D721Med (cell line): Measurements from ENCODE around the gene FAXC.
"Not testable (repeated sequence)": the region's sequence is repeated elsewhere in the genome, so short reads cannot be mapped to it uniquely, and the experiment has no call there.

Source experiments
- DNase-seq: peaks from one replicate; pipeline ENCODE4 v3.0.0; 2011; ENCODE audit warnings: low spot score; ENCODE audit not compliant: insufficient read length
- FAIRE-seq: peaks from 2 replicates; lab custom pipeline; 2011; peaks lifted over from hg19 to GRCh38; lab: Jason Lieb, UNC
- TF ChIP-seq, protein P1 (sequence below): IDR thresholded peaks from 2 replicates; pipeline ENCODE4 v1.5.1; 2012; ENCODE audit warnings: mild to moderate bottlenecking, control low read depth; ENCODE audit not compliant: insufficient read depth; ENCODE audit errors: missing control alignments

The FAXC gene

DNA sequence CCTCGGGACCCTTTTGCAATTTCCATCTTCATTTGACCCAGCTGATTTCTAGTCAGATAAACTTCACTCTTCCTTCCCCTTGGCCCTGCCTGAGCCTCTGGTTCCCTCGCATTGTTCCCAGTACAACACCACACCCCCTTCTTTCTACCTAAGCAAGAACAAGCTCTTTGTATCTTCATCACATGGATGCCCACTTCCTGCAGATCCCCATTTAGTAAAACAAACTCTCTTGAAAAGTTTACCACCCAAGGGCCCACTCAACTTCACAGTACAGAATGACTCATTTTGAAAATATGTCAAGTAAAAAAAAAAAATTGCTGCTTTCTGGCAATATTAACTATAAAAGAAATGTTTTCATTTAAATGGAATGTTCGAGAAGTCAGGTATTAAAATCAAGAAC is 5.2 kb downstream of the FAXC start:
- no peak for FAIRE-seq
- no peak for DNase-seq
- TF ChIP-seq, protein P1, sequence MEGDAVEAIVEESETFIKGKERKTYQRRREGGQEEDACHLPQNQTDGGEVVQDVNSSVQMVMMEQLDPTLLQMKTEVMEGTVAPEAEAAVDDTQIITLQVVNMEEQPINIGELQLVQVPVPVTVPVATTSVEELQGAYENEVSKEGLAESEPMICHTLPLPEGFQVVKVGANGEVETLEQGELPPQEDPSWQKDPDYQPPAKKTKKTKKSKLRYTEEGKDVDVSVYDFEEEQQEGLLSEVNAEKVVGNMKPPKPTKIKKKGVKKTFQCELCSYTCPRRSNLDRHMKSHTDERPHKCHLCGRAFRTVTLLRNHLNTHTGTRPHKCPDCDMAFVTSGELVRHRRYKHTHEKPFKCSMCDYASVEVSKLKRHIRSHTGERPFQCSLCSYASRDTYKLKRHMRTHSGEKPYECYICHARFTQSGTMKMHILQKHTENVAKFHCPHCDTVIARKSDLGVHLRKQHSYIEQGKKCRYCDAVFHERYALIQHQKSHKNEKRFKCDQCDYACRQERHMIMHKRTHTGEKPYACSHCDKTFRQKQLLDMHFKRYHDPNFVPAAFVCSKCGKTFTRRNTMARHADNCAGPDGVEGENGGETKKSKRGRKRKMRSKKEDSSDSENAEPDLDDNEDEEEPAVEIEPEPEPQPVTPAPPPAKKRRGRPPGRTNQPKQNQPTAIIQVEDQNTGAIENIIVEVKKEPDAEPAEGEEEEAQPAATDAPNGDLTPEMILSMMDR, result no peak

DNA sequence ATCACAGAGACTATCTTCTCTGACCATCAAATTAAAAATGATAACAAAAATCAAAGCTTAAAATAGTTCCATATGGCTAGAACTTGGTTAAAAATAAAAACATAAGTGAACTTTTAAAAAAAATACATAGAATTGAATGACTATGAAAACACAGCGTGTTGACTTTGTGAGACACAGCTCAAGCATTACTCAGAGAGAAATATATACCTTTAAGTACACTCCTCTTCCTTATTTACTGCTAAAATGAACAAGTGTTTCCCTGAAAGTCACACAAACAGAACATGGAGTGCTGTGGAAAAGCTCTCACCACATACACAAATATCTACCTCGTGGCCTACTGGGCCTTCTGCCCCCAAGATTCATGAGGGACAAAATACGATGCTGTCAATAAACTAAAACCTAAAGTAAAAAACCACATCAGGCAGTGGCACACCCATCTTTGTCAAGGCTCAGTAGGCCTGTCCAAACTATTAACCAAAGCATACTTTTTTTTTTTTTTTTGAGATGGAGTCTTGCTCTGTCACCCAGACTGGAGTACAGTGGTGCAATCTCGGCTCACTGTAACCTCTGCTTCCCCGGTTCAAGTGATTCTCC is 7.5 kb downstream of the FAXC start:
- no peak for FAIRE-seq
- no peak for DNase-seq
- TF ChIP-seq, protein P1, result no peak

DNA sequence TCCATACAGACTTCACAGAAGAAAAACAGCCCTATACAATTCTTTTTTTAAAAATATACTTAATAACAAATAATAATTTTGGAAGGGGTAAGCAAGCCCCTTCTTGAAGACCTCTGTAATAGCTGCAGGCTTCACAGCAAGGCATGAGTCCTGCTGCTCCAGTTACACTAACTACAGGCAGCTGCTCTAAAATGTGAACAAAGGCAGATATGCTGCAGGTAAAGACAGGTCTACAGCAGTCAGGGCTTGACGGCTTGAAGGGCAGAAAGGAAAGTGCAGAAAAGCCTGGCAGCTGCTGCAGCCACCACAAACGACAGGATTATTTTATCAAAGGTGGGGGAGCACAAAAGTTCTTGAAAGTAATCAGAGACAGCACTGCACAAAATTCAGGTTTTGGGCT is 11.3 kb downstream of the FAXC start:
- no peak for DNase-seq
- FAIRE-seq, result no peak
- TF ChIP-seq, protein P1, result no peak

DNA sequence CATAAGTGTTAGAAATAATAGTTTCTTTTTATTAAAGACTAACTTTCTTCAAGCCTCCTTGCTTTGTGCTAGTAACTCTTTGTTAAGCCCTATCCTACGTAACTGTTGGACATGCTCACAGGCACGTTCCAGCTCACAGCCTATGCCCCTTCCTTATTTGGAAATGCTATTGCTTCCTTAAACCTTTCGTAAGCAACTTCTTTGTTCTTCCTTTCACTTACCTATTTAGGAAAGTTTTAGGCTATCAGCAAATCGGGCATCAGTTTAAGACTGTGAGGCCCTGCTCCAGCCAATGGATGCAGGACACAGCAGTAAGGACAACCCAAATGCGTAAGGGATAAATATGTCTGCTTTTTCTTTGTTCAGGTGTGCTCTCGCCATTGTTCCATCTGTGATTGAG is 14.2 kb downstream of the FAXC start:
- DNase-seq, FAIRE-seq: not testable (repeated sequence)

DNA sequence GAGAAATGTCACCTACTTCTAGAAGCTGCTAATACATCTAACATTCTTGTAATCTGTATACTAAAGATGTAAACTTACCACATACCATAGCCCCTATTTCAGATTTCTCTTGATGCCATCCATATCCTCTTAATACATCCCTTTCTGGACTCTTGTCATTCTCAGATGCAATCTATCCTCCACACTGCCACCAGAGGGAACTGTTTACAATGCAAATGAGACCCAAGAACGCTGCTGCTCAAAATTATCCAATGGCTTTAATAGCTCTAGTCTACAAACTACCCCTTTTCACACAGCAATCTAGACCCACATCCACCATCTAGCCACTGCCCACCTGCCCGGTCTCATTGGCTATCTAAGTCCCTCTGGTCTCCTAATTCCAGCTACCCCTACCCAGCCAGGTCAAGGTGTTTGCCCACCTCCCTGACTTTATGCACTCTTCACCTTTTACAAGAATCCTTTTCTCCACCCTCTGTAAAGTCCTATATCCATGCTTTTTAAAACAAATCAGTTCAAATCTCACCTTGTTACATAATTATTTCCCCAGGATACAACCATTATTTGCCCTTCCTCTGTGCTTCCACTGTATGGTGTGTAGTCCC is 14.8 kb downstream of the FAXC start:
- DNase-seq (no peak), FAIRE-seq (peak; percentile 77)
- TF ChIP-seq, protein P1, result peak; percentile 72

DNA sequence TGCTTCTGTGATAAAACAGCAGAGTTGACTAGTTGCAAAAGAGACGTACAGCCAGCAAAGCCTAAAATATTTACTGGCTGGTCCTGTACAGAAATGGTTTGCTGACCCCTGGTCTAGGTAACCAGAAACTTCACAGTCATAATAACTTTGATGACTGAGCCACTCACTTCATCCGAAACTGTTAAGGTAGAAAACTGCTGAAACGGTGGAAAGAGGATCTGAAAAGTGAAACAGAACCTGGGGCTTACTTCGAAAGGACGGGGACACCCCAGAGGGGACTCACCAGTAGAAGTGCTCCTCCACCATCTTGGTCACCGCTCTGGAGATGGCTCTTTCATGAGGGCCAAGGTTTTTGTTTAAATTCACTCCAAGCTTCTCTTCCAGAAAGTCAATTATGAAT is 16.4 kb downstream of the FAXC start:
- no peak for DNase-seq
- TF ChIP-seq, protein P1, result no peak
- FAIRE-seq, result no peak

DNA sequence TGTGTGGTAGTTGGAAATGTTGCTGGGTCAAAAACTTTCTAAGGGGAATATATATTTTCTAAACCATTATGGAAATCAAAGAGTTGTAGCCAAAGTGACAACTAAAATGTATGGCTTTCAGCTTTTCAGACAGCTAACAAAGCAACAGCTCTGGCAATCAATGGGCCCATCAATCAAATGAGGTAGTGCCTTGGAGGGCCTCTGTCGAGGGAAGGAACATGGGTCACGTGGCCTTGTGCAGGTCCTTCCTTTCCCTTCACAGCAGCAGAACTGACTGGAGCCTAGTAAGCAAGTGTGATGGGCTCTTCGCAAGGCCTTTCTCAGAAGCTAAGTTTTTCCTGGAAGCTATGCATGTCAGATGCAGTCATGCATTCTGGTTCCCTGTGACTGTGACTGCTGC is 17.9 kb downstream of the FAXC start:
- TF ChIP-seq, protein P1, result no peak
- no peak for FAIRE-seq
- no peak for DNase-seq
